Esophagus muscularis mucosa (tissue), 4 donors: Measurements from ENCODE around the gene GFOD1. TPM values are rescaled to one million over a fixed set of nuclear protein-coding genes. Genes with fewer than 3 reads are reported as not detected.

Experiments
- DNase-seq: peaks from one replicate; pipeline ENCODE4 v3.0.0-alpha.2; 2017; ENCODE audit errors: extremely low spot score
- H3K27ac ChIP-seq, 4 donors: fragments of 200-600 bp; sonication (generic); replicated peaks in 1 of 4; 1 replicate in 3 of 4; 2 replicates in 1 of 4; pipeline ENCODE4 v1.5.1; 2016 to 2019; ENCODE audit warnings: mild to moderate bottlenecking in 1 of 4
- H3K27me3 ChIP-seq, 4 donors: fragments of 200-600 bp; sonication (generic); one replicate each; pipeline versions ENCODE4 v1.5.1 to v1.6.0; 2016 to 2019
- H3K36me3 ChIP-seq, 4 donors: fragments of 200-600 bp; sonication (generic); one replicate each; pipeline ENCODE4 v1.5.1; 2016 to 2019
- H3K4me1 ChIP-seq, 4 donors: fragments of 200-600 bp; sonication (generic); one replicate each; pipeline ENCODE4 v1.5.1; 2016 to 2019
- H3K4me3 ChIP-seq, 4 donors: fragments of 200-600 bp; sonication (generic); 1 replicate in 2 of 4; 2 replicates in 2 of 4; pipeline ENCODE4 v1.5.1; 2016 to 2019; ENCODE audit warnings: mild to moderate bottlenecking in 4 of 4, moderate library complexity in 1 of 4
- H3K9me3 ChIP-seq, 4 donors: fragments of 200-600 bp; sonication (generic); 1 replicate in 3 of 4; 2 replicates in 1 of 4; pipeline ENCODE4 v1.5.1; 2016 to 2019
- CTCF ChIP-seq, 3 experiments: fragments of 200-600 bp in 2 of 3; fragments of 450-650 bp in 1 of 3; sonication (generic) in 2 of 3; IDR thresholded peaks; one replicate each; pipeline ENCODE4 v1.5.1; 2017 to 2019; ENCODE audit warnings: antibody characterized with exemption in 3 of 3, mild to moderate bottlenecking in 2 of 3, moderate library complexity in 1 of 3
- EP300 ChIP-seq: sonication (generic); formaldehyde crosslinking; IDR thresholded peaks from one replicate; pipeline ENCODE4 v1.6.1; 2017; ENCODE audit warnings: antibody characterized with exemption
- POLR2A ChIP-seq: fragments of 450-650 bp; IDR thresholded peaks from one replicate; pipeline ENCODE4 v1.6.1; 2017; ENCODE audit warnings: antibody characterized with exemption, moderate library complexity, mild to moderate bottlenecking, low read depth
- POLR2AphosphoS5 ChIP-seq, 2 donors: sonication (generic); formaldehyde crosslinking; IDR thresholded peaks; one replicate each; pipeline ENCODE4 v1.6.1; 2017; ENCODE audit warnings: antibody characterized with exemption in 2 of 2
- WGBS: methylation state at CpG from one replicate; pipeline ENCODE4 v1.1.5; 2018; 5-methylcytosine and 5-hydroxymethylcytosine counted together
- intact Hi-C: fragments of 100-400 bp; cut with DNase I; formaldehyde crosslinking; loops from one replicate; pipeline ENCODE4 v1.15.1; 2023
- total RNA-seq, 4 donors: library from RNA; depleted of rRNA; stranded (reverse); fragments of >200 nt; gene quantifications; one replicate each; pipeline versions ENCODE4 v1.1.0 to v1.2.1, GENCODE V29; 2016

Gene GFOD1
- total RNA-seq, 4 donors from 2014 or later, result 21.7 to 34.5 (median 25.8) TPM

- 89% methylated on average over 4 of the region's 4 CpGs for WGBS
- Histone ChIP-seq H3K27ac (no peak overlapping the region), H3K4me3 (no peak overlapping the region), H3K27me3 (no peaks in the 10 kb centered on the region), H3K9me3 (no peaks in the 10 kb centered on the region), H3K4me1 (peaks cover 9 to 31% (median 24%) of the 10 kb centered on the region in 4 donors), H3K36me3 (peaks cover 0 to 19% (median 9%) of the 10 kb centered on the region in 4 donors)
- intact Hi-C loops, result no loop called here
- no peak for DNase-seq
- TF ChIP-seq POLR2A (no peak), EP300 (no peak), CTCF (IDR thresholded peaks at IDR 0.05) (no peak), POLR2AphosphoS5 (IDR thresholded peaks at IDR 0.05) (no peak)
Observed at GRCh38 chr6:13479971-13480434, 7.4 kb downstream of the GFOD1 start.

GRCh38 chr6:13479206-13479800, 8.1 kb downstream of the GFOD1 start:
- Histone ChIP-seq H3K36me3 (peaks cover 0 to 19% (median 9%) of the 10 kb centered on the region in 4 donors), H3K4me1 (peaks cover 2 to 36% (median 19%) of the 10 kb centered on the region in 4 donors), H3K9me3 (no peaks in the 10 kb centered on the region), H3K4me3 (no peak overlapping the region), H3K27ac (no peak overlapping the region), H3K27me3 (no peaks in the 10 kb centered on the region)
- TF ChIP-seq EP300 (no peak), POLR2A (no peak), CTCF (IDR thresholded peaks at IDR 0.05) (no peak), POLR2AphosphoS5 (IDR thresholded peaks at IDR 0.05) (no peak)
- no peak for DNase-seq
- 88% methylated on average over 2 of the region's 2 CpGs for WGBS
- intact Hi-C loops, result no loop called here

GRCh38 chr6:13478525-13478966, 8.9 kb downstream of the GFOD1 start:
- peaks cover 0 to 19% (median 9%) of the 10 kb centered on the region in 4 donors for H3K36me3 ChIP-seq
- H3K4me1 ChIP-seq, result peaks cover 0 to 36% (median 16%) of the 10 kb centered on the region in 4 donors
- no peak for DNase-seq
- TF ChIP-seq EP300 (no peak), CTCF (IDR thresholded peaks at IDR 0.05) (no peak), POLR2A (no peak), POLR2AphosphoS5 (IDR thresholded peaks at IDR 0.05) (no peak)
- no peaks in the 10 kb centered on the region for H3K27me3 ChIP-seq
- intact Hi-C loops, result no loop called here
- H3K4me3 ChIP-seq, result no peak overlapping the region
- H3K9me3 ChIP-seq, result no peaks in the 10 kb centered on the region
- H3K27ac ChIP-seq, result no peak overlapping the region
- WGBS, result 84% methylated on average over 5 of the region's 5 CpGs

- Histone ChIP-seq H3K9me3 (no peaks in the 10 kb centered on the region), H3K36me3 (peaks cover 0 to 17% (median 7%) of the 10 kb centered on the region in 4 donors), H3K4me1 (peaks cover 8 to 33% (median 10%) of the 10 kb centered on the region in 4 donors), H3K27me3 (no peaks in the 10 kb centered on the region), H3K4me3 (no peak overlapping the region), H3K27ac (no peak overlapping the region)
- TF ChIP-seq EP300 (no peak), POLR2AphosphoS5 (IDR thresholded peaks at IDR 0.05) (no peak), CTCF (IDR thresholded peaks at IDR 0.05) (no peak), POLR2A (no peak)
- intact Hi-C loops, result no loop called here
- WGBS, result 89% methylated on average over 3 of the region's 3 CpGs
- no peak for DNase-seq
Observed at GRCh38 chr6:13474787-13475186, 12.6 kb downstream of the GFOD1 start.
